HepG2 (cell line): ENCODE data around the gene GRIK3. TPM values are rescaled to one million over a fixed set of nuclear protein-coding genes. Genes with fewer than 3 reads are reported as not detected.

Experiments
- ATAC-seq: fragments of 200-7000 bp; cut with Tn5 transposase; 3 replicates; pipeline ENCODE4 v1.9.1; 2020; ENCODE audit warnings: mild to moderate bottlenecking, moderate library complexity
- BruUV-seq: library from RNA; stranded (reverse); fragments of 400-500 nt; replicated peaks from 2 replicates; lab custom pipeline; 2021; lab: Mats Ljungman, UMichigan
- CTCF ChIA-PET: fragments of 300-600 bp; formaldehyde crosslinking; extraction: SDS; loops from one replicate; lab custom pipeline; 2021; ENCODE audit warnings: low total read pairs, inconsistent platforms, low intra/inter-chr PET ratio; lab: Yijun Ruan, JAX
- POLR2A ChIA-PET: fragments of 350-600 bp; sonication (Branson Sonifier 250); formaldehyde crosslinking; loops from one replicate; lab custom pipeline; 2020; ENCODE audit warnings: antibody characterized with exemption, inconsistent platforms; lab: Yijun Ruan, JAX
- DNase-seq: peaks from one replicate; pipeline ENCODE4 v3.0.0-alpha.2; 2015; ENCODE audit warnings: low spot score
- FAIRE-seq: peaks from 3 replicates; lab custom pipeline; 2011; peaks lifted over from hg19 to GRCh38; lab: Jason Lieb, UNC
- H2AFZ ChIP-seq: one replicate; pipeline ENCODE4 v1.6.1; 2011; ENCODE audit warnings: low read length, inconsistent platforms
- H3K27ac ChIP-seq: fragments of 300-600 bp; 3 replicates; pipeline ENCODE4 v1.8.0; 2011; ENCODE audit warnings: mixed run types, mild to moderate bottlenecking, mixed read lengths, low read length, inconsistent platforms; ENCODE audit not compliant: insufficient read depth; ENCODE audit errors: extremely low read length
- H3K27me3 ChIP-seq, 2 experiments: fragments of 200-600 bp in 1 of 2; 2 replicates in 1 of 2; 3 replicates in 1 of 2; pipeline versions ENCODE4 v1.6.0 to v1.8.0; 2011; ENCODE audit warnings: low read length in 2 of 2, mild to moderate bottlenecking in 2 of 2, moderate library complexity in 2 of 2, inconsistent platforms in 1 of 2; ENCODE audit not compliant: insufficient read depth in 2 of 2, control insufficient read depth in 1 of 2
- H3K36me3 ChIP-seq, 2 experiments: fragments of 200-600 bp in 1 of 2; replicated peaks in 1 of 2; 2 replicates in 1 of 2; 3 replicates in 1 of 2; pipeline versions ENCODE4 v1.5.1 to v1.8.0; 2011; ENCODE audit warnings: low read length in 2 of 2, inconsistent platforms in 1 of 2; ENCODE audit not compliant: insufficient read depth in 2 of 2, control insufficient read depth in 1 of 2
- H3K4me1 ChIP-seq: 2 replicates; pipeline ENCODE4 v1.5.1; 2012; ENCODE audit warnings: low read length, inconsistent platforms; ENCODE audit not compliant: insufficient read depth
- H3K4me2 ChIP-seq: 2 replicates; pipeline ENCODE4 v1.6.0; 2011; ENCODE audit warnings: low read depth, low read length, inconsistent platforms
- H3K4me3 ChIP-seq, 3 experiments: fragments of 200-600 bp in 1 of 3; sonication (generic), shearing (Covaris generic) in 1 of 3; replicated peaks in 1 of 3; 2 replicates each; pipeline ENCODE4 v1.5.1; 2011 to 2016; ENCODE audit warnings: low read length in 3 of 3, inconsistent platforms in 2 of 3, low read depth in 2 of 3, mild to moderate bottlenecking in 2 of 3, control low read depth in 1 of 3, mixed read lengths in 1 of 3; ENCODE audit not compliant: insufficient read depth in 1 of 3
- H3K79me2 ChIP-seq: one replicate; pipeline ENCODE4 v1.6.1; 2011; ENCODE audit warnings: low read length, inconsistent platforms; ENCODE audit not compliant: insufficient read depth
- H3K9ac ChIP-seq: 2 replicates; pipeline ENCODE4 v1.6.0; 2011; ENCODE audit warnings: mild to moderate bottlenecking, low read depth, low read length, inconsistent platforms; ENCODE audit not compliant: insufficient read depth
- H3K9me3 ChIP-seq: 2 replicates; pipeline ENCODE4 v1.5.1; 2012; ENCODE audit warnings: mild to moderate bottlenecking, low read length
- H4K20me1 ChIP-seq: 2 replicates; pipeline ENCODE4 v1.6.0; 2011; ENCODE audit warnings: inconsistent platforms, mild to moderate bottlenecking, low read length, moderate library complexity; ENCODE audit not compliant: insufficient read depth
- FOSL1 ChIP-seq: sonication (generic); formaldehyde crosslinking; IDR thresholded peaks from 2 replicates; pipeline ENCODE4 v1.9.0; 2021; ENCODE audit warnings: missing genetic modification reagents, borderline replicate concordance
- KAT8 ChIP-seq: IDR thresholded peaks from 2 replicates; pipeline ENCODE4 v1.6.1; 2016; ENCODE audit warnings: missing genetic modification reagents, missing compliant biosample characterization
- KDM5A ChIP-seq: fragments of 200-600 bp; sonication (generic); IDR thresholded peaks from 2 replicates; pipeline ENCODE4 v1.7.0; 2018; ENCODE audit warnings: antibody characterized with exemption, mild to moderate bottlenecking, low read length, borderline replicate concordance
- TRIM24 ChIP-seq: sonication (generic); formaldehyde crosslinking; IDR thresholded peaks from 2 replicates; pipeline ENCODE4 v1.8.0; 2022; ENCODE audit warnings: mild to moderate bottlenecking, missing genetic modification reagents
- ZBTB3 ChIP-seq: sonication (generic); formaldehyde crosslinking; IDR thresholded peaks from 2 replicates; pipeline ENCODE4 v1.4.0; 2020; ENCODE audit warnings: low read depth, mild to moderate bottlenecking, moderate library complexity, missing genetic modification reagents, borderline replicate concordance
- ZFP36 ChIP-seq: fragments of 150-350 bp; IDR thresholded peaks from 2 replicates; pipeline ENCODE4 v1.6.1; 2018; ENCODE audit warnings: borderline replicate concordance, low read length, low read depth; ENCODE audit not compliant: partially characterized antibody
- ZNF205 ChIP-seq: IDR thresholded peaks from 2 replicates; pipeline ENCODE4 v1.6.1; 2018; ENCODE audit warnings: missing biosample characterization, missing genetic modification reagents
- WGBS: methylation state at CpG from one replicate; pipeline ENCODE4 v1.1.6; 2017; ENCODE audit warnings: low lambda C conversion rate; 5-methylcytosine and 5-hydroxymethylcytosine counted together
- in situ Hi-C: cut with HindIII; loops from 2 replicates; pipeline ENCODE4 v1.10.0; 2017; ENCODE audit warnings: low pct_unique_long_range_greater_than_20kb; ENCODE audit not compliant: extremely low pct_ligation_motif_present
- intact Hi-C: fragments of 100-400 bp; cut with micrococcal nuclease; formaldehyde crosslinking; loops from one replicate; pipeline ENCODE4 v1.10.0; 2022; ENCODE audit not compliant: unreplicated experiment
- polyA plus RNA-seq, 8 experiments: library from polyadenylated mRNA; depleted of rRNA in 3 of 8; stranded (reverse) in 7 of 8; unstranded in 1 of 8; fragments of >200 nt; fragmentation: Illumina TruSeq in 4 of 8; extraction: Trizol in 4 of 8; gene quantifications; 2 replicates each; pipeline versions ENCODE4 v1.2.1 to v1.2.3, GENCODE V29; 2011 to 2016; ENCODE audit warnings: low read depth in 4 of 8, missing spikeins in 1 of 8, mixed read lengths in 1 of 8; ENCODE audit not compliant: insufficient read depth in 1 of 8
- total RNA-seq, 5 experiments: library from RNA; depleted of rRNA; stranded (reverse); fragments of >200 nt; fragmentation: Illumina TruSeq; extraction: Trizol; gene quantifications; 2 replicates each; pipeline ENCODE4 v1.2.3, GENCODE V29; 2016; ENCODE audit warnings: low read depth in 1 of 5
- TF ChIP-seq, protein P1 (sequence below): sonication (generic); formaldehyde crosslinking; IDR thresholded peaks from 2 replicates; pipeline ENCODE4 v1.5.0; 2020; ENCODE audit warnings: mild to moderate bottlenecking, missing genetic modification reagents
- TF ChIP-seq, protein P2 (sequence below): sonication (generic); formaldehyde crosslinking; IDR thresholded peaks from 2 replicates; pipeline ENCODE4 v1.4.0; 2020; ENCODE audit warnings: missing genetic modification reagents
- TF ChIP-seq, protein P3 (sequence below): sonication (generic); formaldehyde crosslinking; IDR thresholded peaks from 2 replicates; pipeline ENCODE4 v1.8.1; 2022; ENCODE audit warnings: low read depth, mild to moderate bottlenecking, missing genetic modification reagents

The GRIK3 gene
- total and polyA plus RNA-seq, 2 of the 13 experiments (the other 11 are each of a cell fraction or from before 2014, with no cell fraction given), result not detected

DNA sequence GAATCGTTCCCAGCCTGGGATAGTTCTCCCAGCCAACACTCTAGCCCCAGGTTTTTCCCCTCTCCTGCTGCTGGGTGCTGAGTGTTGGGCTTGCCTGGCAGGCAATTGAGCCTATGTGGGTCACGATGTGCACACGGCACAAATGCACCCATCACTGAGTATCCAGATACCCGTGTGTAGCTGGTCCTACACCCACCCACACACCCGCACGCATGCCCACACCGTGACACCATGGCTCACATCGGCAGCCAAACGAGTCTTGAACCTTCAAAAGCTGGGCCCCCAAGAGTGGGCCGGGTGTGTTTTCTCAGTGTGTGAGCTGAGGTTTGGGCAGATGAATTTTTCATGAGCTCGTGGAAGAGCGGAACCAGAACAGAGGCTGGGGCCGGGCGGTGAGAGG, 188.5 kb downstream of the GRIK3 start (continued):
- no peak for TF ChIP-seq ZBTB3 (CRISPR knock-in tag)
- TF ChIP-seq, protein P1, sequence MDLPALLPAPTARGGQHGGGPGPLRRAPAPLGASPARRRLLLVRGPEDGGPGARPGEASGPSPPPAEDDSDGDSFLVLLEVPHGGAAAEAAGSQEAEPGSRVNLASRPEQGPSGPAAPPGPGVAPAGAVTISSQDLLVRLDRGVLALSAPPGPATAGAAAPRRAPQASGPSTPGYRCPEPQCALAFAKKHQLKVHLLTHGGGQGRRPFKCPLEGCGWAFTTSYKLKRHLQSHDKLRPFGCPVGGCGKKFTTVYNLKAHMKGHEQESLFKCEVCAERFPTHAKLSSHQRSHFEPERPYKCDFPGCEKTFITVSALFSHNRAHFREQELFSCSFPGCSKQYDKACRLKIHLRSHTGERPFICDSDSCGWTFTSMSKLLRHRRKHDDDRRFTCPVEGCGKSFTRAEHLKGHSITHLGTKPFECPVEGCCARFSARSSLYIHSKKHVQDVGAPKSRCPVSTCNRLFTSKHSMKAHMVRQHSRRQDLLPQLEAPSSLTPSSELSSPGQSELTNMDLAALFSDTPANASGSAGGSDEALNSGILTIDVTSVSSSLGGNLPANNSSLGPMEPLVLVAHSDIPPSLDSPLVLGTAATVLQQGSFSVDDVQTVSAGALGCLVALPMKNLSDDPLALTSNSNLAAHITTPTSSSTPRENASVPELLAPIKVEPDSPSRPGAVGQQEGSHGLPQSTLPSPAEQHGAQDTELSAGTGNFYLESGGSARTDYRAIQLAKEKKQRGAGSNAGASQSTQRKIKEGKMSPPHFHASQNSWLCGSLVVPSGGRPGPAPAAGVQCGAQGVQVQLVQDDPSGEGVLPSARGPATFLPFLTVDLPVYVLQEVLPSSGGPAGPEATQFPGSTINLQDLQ (CRISPR knock-in tag), result no peak

DNA sequence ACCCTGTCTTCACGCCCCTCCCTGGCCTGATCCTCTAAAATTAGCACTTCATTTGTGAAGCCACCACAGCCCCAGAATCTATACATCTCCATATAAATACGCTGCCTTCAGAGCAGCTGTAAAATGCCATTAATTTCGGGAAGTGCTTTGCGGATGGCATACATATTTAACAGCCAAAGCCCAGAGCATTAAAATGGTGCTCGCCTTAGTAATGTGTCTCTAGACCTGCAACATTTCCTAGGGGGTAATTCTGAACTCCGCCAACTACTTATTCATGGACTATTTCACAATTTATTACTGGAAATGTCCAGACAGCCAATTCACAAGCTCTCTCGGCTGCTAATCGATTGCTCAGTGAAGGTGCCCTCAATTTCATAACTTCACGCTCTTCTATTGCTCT, 189.4 kb downstream of the GRIK3 start:
- ChIA-PET CTCF (no interaction called here), POLR2A (no interaction called here)
- intact Hi-C loops (no loop called here), in situ Hi-C loops (no loop called here)
- H3K4me2 ChIP-seq, result no peak overlapping the region
- no peaks in the 10 kb centered on the region for H3K9me3 ChIP-seq
- BruUV-seq, result no TSS peak
- DNase-seq (no peak), FAIRE-seq (no peak), ATAC-seq (no peak)
- H3K9ac ChIP-seq, result no peak overlapping the region
- H3K79me2 ChIP-seq, result no peaks in the 10 kb centered on the region
- H3K4me1 ChIP-seq, result no peaks in the 10 kb centered on the region
- H3K4me3 ChIP-seq, result no peak overlapping the region
- peaks cover 2 to 36% of the 10 kb centered on the region in 2 experiments; a peak in 4 of 5 replicates for H3K27me3 ChIP-seq
- WGBS, result 31% methylated on average over 9 of the region's 9 CpGs
- H3K27ac ChIP-seq, result no peak overlapping the region
- no peak overlapping the region for H2AFZ ChIP-seq
- H4K20me1 ChIP-seq, result no peaks in the 10 kb centered on the region
- no peaks in the 10 kb centered on the region for H3K36me3 ChIP-seq
- TF ChIP-seq, protein P2, sequence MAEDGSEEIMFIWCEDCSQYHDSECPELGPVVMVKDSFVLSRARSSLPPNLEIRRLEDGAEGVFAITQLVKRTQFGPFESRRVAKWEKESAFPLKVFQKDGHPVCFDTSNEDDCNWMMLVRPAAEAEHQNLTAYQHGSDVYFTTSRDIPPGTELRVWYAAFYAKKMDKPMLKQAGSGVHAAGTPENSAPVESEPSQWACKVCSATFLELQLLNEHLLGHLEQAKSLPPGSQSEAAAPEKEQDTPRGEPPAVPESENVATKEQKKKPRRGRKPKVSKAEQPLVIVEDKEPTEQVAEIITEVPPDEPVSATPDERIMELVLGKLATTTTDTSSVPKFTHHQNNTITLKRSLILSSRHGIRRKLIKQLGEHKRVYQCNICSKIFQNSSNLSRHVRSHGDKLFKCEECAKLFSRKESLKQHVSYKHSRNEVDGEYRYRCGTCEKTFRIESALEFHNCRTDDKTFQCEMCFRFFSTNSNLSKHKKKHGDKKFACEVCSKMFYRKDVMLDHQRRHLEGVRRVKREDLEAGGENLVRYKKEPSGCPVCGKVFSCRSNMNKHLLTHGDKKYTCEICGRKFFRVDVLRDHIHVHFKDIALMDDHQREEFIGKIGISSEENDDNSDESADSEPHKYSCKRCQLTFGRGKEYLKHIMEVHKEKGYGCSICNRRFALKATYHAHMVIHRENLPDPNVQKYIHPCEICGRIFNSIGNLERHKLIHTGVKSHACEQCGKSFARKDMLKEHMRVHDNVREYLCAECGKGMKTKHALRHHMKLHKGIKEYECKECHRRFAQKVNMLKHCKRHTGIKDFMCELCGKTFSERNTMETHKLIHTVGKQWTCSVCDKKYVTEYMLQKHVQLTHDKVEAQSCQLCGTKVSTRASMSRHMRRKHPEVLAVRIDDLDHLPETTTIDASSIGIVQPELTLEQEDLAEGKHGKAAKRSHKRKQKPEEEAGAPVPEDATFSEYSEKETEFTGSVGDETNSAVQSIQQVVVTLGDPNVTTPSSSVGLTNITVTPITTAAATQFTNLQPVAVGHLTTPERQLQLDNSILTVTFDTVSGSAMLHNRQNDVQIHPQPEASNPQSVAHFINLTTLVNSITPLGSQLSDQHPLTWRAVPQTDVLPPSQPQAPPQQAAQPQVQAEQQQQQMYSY, result no peak
- TF ChIP-seq KAT8 (CRISPR knock-in tag) (no peak), FOSL1 (no peak), TRIM24 (CRISPR knock-in tag) (no peak), ZFP36 (no peak), ZNF205 (no peak), KDM5A (no peak)
- TF ChIP-seq, protein P3, sequence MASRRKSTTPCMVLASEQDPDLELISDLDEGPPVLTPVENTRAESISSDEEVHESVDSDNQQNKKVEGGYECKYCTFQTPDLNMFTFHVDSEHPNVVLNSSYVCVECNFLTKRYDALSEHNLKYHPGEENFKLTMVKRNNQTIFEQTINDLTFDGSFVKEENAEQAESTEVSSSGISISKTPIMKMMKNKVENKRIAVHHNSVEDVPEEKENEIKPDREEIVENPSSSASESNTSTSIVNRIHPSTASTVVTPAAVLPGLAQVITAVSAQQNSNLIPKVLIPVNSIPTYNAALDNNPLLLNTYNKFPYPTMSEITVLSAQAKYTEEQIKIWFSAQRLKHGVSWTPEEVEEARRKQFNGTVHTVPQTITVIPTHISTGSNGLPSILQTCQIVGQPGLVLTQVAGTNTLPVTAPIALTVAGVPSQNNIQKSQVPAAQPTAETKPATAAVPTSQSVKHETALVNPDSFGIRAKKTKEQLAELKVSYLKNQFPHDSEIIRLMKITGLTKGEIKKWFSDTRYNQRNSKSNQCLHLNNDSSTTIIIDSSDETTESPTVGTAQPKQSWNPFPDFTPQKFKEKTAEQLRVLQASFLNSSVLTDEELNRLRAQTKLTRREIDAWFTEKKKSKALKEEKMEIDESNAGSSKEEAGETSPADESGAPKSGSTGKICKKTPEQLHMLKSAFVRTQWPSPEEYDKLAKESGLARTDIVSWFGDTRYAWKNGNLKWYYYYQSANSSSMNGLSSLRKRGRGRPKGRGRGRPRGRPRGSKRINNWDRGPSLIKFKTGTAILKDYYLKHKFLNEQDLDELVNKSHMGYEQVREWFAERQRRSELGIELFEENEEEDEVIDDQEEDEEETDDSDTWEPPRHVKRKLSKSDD (CRISPR knock-in tag), result no peak
